ENCODE data around the gene AKT3.

DNA sequence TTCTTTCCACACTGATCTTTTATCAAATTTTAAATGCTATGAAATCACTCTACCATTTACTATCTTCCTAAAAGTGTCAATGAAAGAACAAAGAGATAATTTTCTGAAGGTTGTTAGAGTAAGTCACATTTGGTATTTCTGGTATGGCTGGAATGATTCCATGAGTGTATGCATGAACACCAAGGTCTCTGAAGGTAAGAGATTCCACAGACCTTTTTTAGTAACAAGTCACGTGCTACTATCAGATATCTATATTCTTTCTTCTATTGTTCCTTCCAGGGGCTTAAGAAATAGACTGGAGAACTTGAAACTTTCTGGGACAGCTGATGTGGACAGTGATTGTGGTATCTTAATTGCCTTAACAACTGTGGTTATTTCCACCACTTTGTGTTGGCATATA is 329.2 kb downstream of the AKT3 start:
- TF ChIP-seq, protein P1, sequence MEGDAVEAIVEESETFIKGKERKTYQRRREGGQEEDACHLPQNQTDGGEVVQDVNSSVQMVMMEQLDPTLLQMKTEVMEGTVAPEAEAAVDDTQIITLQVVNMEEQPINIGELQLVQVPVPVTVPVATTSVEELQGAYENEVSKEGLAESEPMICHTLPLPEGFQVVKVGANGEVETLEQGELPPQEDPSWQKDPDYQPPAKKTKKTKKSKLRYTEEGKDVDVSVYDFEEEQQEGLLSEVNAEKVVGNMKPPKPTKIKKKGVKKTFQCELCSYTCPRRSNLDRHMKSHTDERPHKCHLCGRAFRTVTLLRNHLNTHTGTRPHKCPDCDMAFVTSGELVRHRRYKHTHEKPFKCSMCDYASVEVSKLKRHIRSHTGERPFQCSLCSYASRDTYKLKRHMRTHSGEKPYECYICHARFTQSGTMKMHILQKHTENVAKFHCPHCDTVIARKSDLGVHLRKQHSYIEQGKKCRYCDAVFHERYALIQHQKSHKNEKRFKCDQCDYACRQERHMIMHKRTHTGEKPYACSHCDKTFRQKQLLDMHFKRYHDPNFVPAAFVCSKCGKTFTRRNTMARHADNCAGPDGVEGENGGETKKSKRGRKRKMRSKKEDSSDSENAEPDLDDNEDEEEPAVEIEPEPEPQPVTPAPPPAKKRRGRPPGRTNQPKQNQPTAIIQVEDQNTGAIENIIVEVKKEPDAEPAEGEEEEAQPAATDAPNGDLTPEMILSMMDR (IDR thresholded peaks at IDR 0.05): no peak
- no peak for TF ChIP-seq RFX5 (IDR thresholded peaks at IDR 0.05)
- TF ChIP-seq POLR2A (IDR thresholded peaks at IDR 0.05; ENCODE audit: low read length): no peak
- TF ChIP-seq, protein P2, sequence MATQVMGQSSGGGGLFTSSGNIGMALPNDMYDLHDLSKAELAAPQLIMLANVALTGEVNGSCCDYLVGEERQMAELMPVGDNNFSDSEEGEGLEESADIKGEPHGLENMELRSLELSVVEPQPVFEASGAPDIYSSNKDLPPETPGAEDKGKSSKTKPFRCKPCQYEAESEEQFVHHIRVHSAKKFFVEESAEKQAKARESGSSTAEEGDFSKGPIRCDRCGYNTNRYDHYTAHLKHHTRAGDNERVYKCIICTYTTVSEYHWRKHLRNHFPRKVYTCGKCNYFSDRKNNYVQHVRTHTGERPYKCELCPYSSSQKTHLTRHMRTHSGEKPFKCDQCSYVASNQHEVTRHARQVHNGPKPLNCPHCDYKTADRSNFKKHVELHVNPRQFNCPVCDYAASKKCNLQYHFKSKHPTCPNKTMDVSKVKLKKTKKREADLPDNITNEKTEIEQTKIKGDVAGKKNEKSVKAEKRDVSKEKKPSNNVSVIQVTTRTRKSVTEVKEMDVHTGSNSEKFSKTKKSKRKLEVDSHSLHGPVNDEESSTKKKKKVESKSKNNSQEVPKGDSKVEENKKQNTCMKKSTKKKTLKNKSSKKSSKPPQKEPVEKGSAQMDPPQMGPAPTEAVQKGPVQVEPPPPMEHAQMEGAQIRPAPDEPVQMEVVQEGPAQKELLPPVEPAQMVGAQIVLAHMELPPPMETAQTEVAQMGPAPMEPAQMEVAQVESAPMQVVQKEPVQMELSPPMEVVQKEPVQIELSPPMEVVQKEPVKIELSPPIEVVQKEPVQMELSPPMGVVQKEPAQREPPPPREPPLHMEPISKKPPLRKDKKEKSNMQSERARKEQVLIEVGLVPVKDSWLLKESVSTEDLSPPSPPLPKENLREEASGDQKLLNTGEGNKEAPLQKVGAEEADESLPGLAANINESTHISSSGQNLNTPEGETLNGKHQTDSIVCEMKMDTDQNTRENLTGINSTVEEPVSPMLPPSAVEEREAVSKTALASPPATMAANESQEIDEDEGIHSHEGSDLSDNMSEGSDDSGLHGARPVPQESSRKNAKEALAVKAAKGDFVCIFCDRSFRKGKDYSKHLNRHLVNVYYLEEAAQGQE (IDR thresholded peaks at IDR 0.05): no peak
- TF ChIP-seq EP300 (IDR thresholded peaks at IDR 0.05): no peak

Measured in A549 (cell line).